HG03280 (cell line): ENCODE results near the gene SLC23A2.
"Not testable (repeated sequence)": the region's sequence is repeated elsewhere in the genome, so short reads cannot be mapped to it uniquely, and the experiment has no call there.

Experiments used
- ATAC-seq: cut with Tn5 transposase; IDR thresholded peaks from one replicate; pipeline ENCODE4 v1.9.1; 2021; ENCODE audit warnings: mild to moderate bottlenecking, moderate library complexity; ENCODE audit not compliant: unreplicated experiment

The SLC23A2 gene

GRCh38 chr20:4883051-4883450 lies 118.3 kb downstream of the SLC23A2 start:
- no peak for ATAC-seq

GRCh38 chr20:4881006-4881730 lies 120.1 kb downstream of the SLC23A2 start:
- ATAC-seq, result no peak

- no peak for ATAC-seq
These were observed 121.3 kb downstream of the SLC23A2 start for GRCh38 chr20:4880051-4880450.

- not testable (repeated sequence) for ATAC-seq
These were observed 123.2 kb downstream of the SLC23A2 start for GRCh38 chr20:4878099-4878498.

GRCh38 chr20:4876731-4877130 lies 124.6 kb downstream of the SLC23A2 start:
- no peak for ATAC-seq

GRCh38 chr20:4876301-4876700 lies 125.0 kb downstream of the SLC23A2 start:
- ATAC-seq, result no peak

GRCh38 chr20:4875578-4876067 lies 125.7 kb downstream of the SLC23A2 start:
- no peak for ATAC-seq

- no peak for ATAC-seq
These were observed 127.9 kb downstream of the SLC23A2 start for GRCh38 chr20:4873396-4873795.

- ATAC-seq, result no peak
These were observed 129.8 kb downstream of the SLC23A2 start for GRCh38 chr20:4871486-4871885.

GRCh38 chr20:4870906-4871305 lies 130.4 kb downstream of the SLC23A2 start:
- no peak for ATAC-seq

GRCh38 chr20:4869290-4870193 lies 131.8 kb downstream of the SLC23A2 start:
- no peak for ATAC-seq

GRCh38 chr20:4867051-4867450 lies 134.3 kb downstream of the SLC23A2 start:
- ATAC-seq, result no peak

- ATAC-seq, result no peak
These were observed 134.9 kb downstream of the SLC23A2 start for GRCh38 chr20:4866429-4866828.

- no peak for ATAC-seq
These were observed 137.0 kb downstream of the SLC23A2 start for GRCh38 chr20:4864311-4864752.

GRCh38 chr20:4862661-4863060 lies 138.6 kb downstream of the SLC23A2 start:
- no peak for ATAC-seq

- ATAC-seq, result no peak
These were observed 139.3 kb downstream of the SLC23A2 start for GRCh38 chr20:4861961-4862360.

GRCh38 chr20:4858000-4858399 lies 143.3 kb downstream of the SLC23A2 start:
- no peak for ATAC-seq

- no peak for ATAC-seq
These were observed 145.1 kb downstream of the SLC23A2 start for GRCh38 chr20:4856022-4856755.

- no peak for ATAC-seq
These were observed 145.8 kb downstream of the SLC23A2 start for GRCh38 chr20:4855555-4855954.

- ATAC-seq, result no peak
These were observed 146.2 kb downstream of the SLC23A2 start for GRCh38 chr20:4855097-4855496.

- no peak for ATAC-seq
These were observed 146.8 kb downstream of the SLC23A2 start for GRCh38 chr20:4854561-4854901.
